GM21526 (cell line): ENCODE data around the gene TUBD1.
"Not testable (repeated sequence)": the region's sequence is repeated elsewhere in the genome, so short reads cannot be mapped to it uniquely, and the experiment has no call there.

ENCODE experiments used
- ATAC-seq: cut with Tn5 transposase; IDR thresholded peaks from one replicate; pipeline ENCODE4 v1.9.1; 2021; ENCODE audit warnings: moderate library complexity; ENCODE audit not compliant: unreplicated experiment, low FRiP score

The TUBD1 gene

DNA sequence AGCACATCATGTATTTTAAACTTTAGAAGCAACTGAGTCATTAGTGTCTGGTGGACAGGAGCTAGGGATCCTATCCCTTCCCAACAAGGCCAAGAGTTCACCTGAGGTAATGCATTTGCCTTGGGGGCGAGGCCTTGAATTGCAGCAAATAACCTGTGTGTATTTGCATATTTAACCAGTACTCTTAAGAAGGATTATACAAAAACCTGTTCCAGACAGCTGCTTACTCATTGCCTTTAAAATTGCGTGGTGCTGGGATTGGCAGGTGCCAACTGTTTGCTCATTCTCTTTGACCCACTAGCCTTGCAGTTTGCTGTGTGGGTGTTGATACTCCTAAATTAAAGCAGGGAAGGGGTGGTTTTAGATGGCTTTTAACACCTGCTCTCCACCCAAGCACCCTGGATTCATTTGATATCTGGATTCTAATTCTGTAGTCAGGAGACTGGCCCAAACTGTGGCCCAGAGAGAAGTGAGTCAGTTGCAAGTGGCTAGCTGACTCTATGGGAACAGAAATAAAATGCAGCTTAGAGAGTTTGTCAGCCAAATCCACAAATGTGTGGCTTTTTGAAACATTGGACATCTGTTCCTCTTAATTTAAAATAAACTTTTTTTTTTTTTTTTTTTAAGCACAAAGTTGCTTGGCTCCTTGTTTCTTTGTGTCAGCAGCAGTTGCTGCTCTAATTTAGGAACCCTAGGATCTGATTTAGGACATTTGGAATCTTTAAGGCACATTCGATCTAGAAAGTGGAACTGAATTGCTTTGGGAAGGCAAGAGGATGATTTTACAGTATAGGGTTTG is 46.9 kb downstream of the TUBD1 start:
- no peak for ATAC-seq

DNA sequence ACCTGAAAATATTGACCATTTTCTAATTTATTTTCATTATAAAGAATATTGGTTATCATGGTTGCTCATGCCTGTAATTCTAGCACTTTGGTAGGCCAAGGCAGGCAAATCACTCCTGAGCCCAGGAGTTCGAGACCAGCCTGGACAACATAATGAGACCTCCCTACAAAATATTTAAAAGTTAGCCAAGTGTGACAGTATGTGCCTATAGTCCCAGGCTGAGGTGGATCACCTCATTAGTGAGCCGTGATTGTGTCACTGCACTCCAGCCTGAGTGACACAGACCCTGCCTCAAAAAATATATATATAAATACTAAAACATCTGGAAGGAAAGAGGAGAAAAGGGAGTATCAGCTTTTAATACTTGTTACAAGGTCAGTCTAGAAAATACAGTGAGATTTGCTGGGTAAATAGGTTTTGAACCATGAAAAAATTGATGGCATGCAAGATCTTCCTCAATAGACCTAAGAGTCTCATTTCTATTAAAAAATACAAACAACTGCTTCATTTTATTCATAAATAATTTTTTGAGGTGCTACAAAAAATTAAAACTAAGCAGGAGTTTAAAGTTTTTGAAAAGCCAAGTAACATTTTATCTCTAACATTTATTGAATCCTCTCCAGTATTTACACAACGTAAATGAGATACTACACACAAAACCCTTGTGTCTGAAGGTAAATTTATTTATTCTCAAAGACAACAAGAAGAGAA is 47.7 kb downstream of the TUBD1 start:
- no peak for ATAC-seq

DNA sequence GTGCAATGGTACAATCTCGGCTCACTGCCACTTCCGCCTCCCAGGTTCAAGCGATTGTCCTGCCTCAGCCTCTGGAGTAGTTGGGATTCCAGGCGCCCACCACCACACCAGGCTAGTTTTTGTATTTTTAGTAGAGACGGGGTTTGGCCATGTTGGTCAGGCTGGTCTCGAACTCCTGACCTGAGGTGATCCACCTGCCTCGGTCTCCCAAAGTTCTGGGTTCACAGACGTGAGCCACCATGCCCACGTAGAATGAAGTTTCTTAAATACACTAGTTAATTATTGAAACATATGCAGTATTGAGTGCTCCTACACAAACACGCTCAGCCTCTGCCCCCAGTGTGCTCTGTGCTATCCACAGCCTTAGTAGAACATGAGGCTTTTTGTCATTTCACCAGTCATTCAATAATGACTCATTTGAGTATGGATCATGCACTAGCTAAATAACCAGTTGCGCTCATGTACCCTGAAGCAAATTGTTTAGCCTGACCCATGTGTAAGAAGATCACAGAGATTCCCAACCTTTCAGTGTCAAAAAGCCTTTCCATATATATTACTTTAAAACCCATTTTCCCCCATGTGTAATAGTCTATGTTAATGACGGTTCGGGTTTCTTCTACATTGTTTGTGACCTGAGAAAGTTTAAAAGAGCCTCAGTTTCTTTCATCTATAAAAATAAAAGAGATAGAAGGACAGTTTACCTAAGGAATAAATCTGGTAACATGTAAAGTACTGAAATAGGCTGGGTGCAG is 49.7 kb downstream of the TUBD1 start:
- no peak for ATAC-seq

DNA sequence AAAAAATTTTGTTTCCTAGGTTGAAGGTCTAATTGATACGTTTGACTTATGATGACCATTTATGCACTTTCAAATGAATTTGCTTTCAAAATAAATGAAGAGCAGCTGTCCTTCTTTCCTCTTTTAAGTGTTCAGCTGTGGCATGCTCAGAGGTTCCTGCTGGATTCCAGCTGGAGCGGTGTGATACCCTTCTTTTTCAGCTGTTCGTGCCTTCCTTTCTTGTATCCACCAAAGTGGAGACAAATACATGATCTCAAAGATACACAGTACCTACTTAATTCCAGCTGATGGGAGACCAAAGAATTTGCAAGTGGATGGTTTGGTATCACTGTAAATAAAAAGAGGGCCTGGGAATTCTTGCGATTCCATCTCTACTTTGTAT is 50.9 kb downstream of the TUBD1 start:
- not testable (repeated sequence) for ATAC-seq

DNA sequence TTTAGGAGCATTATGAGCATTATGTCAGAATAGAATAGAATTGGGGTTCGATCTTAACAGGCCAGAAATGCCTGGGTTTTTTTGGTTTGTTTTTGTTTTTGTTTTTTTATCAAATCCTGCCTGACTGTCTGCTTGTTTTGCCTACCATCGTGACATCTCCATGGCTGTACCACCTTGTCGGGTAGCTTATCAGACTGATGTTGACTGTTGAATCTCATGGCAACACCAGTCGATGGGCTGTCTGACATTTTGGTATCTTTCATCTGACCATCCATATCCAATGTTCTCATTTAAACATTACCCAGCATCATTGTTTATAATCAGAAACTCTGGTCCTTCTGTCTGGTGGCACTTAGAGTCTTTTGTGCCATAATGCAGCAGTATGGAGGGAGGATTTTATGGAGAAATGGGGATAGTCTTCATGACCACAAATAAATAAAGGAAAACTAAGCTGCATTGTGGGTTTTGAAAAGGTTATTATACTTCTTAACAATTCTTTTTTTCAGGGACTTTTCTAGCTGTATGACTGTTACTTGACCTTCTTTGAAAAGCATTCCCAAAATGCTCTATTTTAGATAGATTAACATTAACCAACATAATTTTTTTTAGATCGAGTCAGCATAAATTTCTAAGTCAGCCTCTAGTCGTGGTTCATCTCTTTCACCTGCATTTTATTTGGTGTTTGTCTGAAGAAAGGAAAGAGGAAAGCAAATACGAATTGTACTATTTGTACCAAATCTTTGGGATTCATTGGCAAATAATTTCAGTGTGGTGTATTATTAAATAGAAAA is 51.5 kb downstream of the TUBD1 start:
- not testable (repeated sequence) for ATAC-seq

DNA sequence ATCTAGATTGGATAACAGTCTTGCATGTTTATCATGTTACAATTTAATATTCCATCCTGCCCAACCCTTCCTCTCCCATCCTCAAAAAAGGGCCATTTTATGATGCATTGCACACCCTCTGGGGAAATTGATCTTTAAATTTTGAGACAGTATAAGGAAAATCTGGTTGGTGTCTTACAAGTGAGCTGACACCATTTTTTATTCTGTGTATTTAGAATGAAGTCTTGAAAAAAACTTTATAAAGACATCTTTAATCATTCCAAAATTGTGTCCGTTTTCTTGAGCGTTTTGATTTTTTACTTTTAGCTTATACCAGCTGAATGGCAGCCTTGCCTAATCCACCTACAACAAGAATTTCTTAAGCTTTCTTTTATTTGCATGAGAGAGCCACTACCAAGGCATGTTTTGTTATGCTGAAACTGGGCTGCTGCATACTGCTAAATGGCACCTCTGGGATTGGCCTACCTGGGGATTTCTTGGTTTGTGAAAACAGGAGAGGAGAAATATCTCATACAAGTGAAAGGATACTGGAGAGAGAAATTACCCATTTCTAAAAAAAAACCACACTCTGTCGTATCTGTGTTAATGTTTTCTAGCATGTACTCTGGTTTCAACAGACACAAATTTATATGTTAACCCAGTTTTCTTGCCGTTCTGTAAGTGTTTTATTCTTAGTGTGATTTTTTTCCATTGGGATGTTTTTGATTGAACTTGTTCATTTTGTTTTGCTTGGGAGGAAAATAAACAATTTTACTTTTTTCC is 52.2 kb downstream of the TUBD1 start:
- ATAC-seq: no peak

DNA sequence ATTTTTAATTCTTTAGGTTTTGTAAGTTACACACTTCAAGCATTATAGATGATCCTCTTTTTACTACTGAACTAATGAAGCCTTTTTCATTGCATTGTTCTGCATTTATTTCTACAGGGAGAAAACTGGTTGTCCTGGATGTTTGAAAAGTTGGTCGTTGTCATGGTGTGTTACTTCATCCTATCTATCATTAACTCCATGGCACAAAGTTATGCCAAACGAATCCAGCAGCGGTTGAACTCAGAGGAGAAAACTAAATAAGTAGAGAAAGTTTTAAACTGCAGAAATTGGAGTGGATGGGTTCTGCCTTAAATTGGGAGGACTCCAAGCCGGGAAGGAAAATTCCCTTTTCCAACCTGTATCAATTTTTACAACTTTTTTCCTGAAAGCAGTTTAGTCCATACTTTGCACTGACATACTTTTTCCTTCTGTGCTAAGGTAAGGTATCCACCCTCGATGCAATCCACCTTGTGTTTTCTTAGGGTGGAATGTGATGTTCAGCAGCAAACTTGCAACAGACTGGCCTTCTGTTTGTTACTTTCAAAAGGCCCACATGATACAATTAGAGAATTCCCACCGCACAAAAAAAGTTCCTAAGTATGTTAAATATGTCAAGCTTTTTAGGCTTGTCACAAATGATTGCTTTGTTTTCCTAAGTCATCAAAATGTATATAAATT is 53.0 kb downstream of the TUBD1 start:
- ATAC-seq: no peak

DNA sequence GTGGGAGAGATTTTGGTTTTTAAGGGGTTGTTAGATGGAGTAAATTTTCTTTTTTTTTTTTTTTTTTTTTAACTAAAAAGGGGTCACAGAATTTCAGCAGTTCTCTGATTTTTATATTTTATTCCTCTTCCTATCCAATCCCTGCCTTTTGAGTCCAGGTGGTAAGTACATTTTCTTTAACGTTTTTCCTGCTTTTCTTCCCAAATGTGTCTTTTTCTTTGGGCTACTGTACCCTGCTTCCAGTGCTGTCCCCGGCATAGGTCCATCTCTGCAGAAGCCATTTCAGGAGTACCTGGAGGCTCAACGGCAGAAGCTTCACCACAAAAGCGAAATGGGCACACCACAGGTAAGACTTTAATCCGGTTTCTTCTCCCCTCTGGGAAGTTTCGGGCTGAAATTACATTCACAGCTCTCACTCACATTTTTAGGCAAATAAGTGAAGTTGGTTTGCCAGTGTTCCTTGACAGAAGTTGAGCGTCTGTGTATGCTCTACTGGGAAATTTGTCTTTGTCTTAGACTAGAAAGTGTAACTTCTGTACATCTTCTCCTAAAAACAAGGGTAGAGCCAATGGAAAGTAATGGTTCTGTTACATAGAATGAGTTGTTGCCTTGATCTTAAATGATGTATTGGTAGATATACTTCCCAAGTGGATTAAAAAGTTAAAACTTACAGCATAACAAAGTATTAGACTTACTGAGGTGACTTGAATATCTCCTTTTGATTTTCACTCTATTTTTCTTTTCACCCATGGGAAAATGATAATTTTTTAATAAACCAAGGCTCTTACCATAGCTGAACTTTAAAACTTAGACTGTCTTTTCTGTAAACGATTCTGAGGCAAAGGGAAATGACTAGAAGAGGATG is 54.5 kb downstream of the TUBD1 start:
- ATAC-seq: no peak

DNA sequence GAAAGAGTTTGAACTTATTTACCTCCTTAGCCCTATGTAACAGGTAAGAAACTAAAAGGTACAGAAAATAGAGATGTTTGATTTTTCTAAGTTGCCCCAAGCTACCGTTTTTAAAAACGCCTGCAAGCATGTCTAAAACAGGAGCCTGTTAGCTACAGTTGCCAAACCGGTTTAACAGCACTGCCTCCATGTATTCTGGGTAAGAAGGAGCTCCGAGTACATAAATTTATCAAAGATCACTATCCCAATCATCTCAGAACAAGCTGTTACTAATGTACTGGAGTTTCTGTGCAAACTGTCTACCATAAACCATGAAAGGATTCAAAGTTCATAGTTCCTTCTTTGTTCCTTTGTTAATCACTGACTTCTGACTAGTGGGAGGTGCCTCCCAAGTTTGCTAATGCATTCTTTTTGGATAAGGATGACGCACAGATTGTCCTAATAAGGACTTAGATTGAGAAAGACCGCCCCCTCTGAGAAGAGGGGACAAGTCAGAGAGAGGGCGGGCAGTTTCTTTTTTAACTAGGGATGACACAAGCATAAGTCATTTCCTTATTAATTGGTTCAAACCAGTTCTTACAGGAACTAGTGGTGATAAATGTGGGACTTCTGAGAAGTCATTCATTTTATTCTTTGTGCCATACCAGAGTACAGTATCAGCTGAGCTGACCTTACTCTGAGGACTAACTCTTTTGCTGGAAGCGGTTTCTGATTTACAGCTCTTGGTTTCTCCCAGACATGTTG is 55.3 kb downstream of the TUBD1 start:
- ATAC-seq: peak; percentile 57

DNA sequence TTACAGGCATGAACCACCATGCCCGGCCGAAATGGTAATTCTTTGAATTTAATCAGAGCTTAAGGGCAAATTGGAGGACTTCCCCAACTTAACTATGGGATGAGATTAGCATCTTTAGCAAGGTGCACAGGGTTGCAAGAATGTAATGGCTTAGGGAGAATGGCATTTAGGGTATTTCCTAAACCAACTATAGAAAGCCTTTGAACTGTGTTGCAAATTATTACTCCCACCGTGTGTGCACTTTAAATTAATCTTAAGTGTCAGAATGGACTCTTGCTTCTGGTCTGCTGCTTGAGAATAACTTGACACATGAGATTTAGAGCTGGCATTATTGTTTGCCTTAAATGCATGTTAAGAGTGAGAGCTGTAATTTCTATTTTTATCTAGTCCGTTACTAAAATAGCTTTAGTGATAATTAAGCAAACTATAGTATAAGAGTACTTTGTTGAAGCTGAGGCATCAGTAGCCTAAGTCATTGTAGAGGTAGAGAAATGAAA is 59.8 kb downstream of the TUBD1 start:
- no peak for ATAC-seq

DNA sequence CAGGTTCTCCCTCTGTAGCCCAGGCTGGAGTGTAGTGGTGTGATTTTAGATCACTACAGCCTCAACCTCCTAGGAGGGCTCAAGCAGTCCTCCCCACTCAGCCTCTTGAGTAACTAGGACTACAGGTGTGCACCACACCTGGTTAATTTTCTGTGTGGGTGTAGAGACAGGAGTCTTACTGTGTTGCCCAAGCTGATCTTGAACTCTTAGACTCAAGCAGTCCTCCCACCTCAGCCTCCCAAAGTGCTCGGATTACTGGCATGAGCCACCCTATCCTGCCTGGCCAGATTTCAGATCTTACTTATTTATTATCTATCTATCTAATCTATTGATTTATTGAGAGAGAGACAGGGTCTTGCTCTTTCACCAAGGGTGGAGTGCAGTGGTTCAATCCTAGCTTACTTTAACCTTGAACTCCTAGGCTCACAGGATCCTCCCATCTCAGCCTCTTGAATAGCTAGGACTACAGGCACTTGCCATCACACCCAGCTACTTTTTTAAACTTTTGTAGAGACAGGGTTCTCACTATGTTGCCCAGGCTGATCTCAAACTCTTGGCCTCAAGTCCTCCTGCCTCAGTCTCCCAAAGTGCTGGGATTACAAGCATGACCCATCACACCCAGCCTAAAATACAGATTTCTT is 61.8 kb downstream of the TUBD1 start:
- no peak for ATAC-seq

DNA sequence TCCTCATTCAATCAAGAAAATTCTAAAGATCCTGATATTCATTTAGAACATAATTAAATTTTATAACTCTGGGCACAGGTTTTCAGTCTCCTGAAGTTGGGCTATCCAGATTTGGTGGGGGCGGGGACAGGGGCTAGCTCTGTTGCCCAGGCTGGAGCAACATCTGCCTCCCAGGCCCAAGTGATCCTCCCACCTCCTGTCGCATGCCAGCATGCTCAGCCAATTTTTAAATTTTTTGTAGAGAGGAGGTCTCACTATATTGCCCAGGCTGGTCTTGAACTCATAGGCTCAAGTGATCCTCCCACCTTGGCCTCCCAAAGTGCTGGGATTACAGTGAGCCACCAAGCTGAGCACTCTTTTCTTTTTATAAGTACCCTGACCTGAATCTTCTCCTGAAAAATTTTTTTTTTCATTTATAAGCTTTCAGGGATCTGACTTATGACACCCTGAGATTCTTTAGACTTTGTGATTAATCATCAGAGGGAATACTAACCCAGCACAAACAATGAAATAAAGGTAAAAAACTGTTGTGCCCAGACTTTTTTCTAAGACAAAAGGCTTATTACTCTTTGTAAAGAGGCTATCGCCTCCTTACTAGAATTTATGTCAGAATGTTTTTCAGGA is 62.6 kb downstream of the TUBD1 start:
- no peak for ATAC-seq

DNA sequence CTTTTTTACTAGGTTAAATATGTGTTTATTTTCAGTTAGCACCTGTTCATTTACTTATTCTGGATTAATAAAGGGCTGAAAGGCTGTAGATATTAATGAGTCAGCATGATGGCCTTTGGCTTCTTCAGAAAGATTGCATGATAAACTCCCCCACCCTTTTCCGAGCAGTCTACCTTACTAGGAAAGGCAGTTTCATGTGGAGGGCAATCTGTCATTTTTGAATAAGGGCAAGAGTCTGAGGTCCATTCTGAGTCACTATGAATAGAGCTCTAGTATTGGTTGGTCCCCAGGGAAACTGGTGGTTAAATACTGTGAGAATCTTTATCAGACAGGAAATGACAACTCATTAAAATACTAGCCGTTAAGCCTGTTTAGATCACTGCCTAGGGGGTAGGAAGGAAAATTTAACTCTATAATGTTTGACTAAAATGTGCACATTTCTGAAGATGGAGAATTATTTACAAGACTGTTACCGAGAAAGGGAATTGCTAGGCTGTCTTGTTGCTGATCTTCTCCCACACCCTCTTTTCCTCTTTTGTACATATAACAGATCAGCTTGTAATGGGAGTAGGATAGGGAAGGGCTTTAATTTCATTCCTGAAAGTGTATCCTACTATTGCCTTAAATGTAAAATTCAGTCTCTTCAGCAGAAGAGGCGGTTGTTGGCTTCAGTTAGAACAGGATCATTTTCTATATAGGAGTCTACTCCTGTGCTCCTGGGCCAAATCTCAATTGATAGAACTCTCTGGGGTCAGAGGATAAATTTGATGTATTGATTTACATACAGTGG is 63.3 kb downstream of the TUBD1 start:
- ATAC-seq: peak; percentile 62

DNA sequence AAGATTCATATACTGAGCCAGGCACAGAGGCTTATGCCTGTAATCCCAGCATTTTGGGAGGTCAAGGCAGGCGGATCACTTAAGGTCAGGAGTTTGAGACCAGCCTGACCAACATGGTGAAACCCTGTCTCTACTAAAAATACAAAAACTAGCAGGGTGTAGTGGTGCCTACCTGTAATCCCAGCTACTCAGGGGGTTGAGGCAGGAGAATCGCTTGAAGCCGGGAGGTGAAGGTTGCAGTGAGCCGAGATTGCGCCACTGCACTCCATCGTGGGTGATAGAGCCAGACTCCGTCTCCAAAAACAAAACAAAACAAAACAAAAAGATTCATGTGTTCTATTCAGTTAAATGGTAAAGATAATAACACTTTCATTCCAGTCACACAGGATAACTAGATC is 63.9 kb downstream of the TUBD1 start:
- not testable (repeated sequence) for ATAC-seq

DNA sequence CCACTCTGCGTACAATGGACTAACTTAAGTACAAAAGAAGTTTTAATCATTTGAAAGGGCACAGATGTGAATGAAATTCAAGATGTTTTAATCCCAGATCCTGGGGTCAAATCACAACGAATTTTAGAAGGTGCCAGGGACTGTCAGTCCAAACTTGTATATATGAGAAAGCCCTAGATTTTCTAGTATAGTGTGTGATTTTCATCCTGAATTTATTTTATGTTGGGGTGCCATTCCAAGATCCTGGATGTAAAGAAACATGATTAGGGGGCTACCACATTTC is 64.3 kb downstream of the TUBD1 start:
- no peak for ATAC-seq
